Stimulated activated naive CD8-positive, alpha-beta T cell treated with anti-CD3 and anti-CD28 coated beads, Interleukin-15, Interleukin-2, amounts not matched to agents 100 U/mL and 50 U/mL, for 24 hours (primary cell): ENCODE results near the gene ATP8A1.

ENCODE experiments used
- ATAC-seq: fragments of 150-1000 bp; cut with Tn5 transposase; one replicate; pipeline ENCODE4 v1.10.0; 2021
- DNase-seq: peaks from one replicate; pipeline ENCODE4 v3.0.0; 2021

Gene ATP8A1

GRCh38 chr4:42625329-42625728, 31.6 kb downstream of the ATP8A1 start:
- ATAC-seq, result no peak
- DNase-seq, result no peak

- DNase-seq (no peak), ATAC-seq (no peak)
Observed at GRCh38 chr4:42624551-42624950, 32.4 kb downstream of the ATP8A1 start.

- ATAC-seq (no peak), DNase-seq (no peak)
Observed at GRCh38 chr4:42618023-42618422, 38.9 kb downstream of the ATP8A1 start.

- ATAC-seq, result no peak
- DNase-seq, result no peak
Observed at GRCh38 chr4:42617030-42617429, 39.9 kb downstream of the ATP8A1 start.

GRCh38 chr4:42616572-42616971, 40.3 kb downstream of the ATP8A1 start:
- no peak for ATAC-seq
- no peak for DNase-seq

- no peak for DNase-seq
- ATAC-seq, result no peak
Observed at GRCh38 chr4:42615131-42615763, 41.7 kb downstream of the ATP8A1 start.

- no peak for ATAC-seq
- no peak for DNase-seq
Observed at GRCh38 chr4:42612898-42613297, 44.0 kb downstream of the ATP8A1 start.

- DNase-seq (no peak), ATAC-seq (no peak)
Observed at GRCh38 chr4:42610941-42611340, 46.0 kb downstream of the ATP8A1 start.

- DNase-seq (no peak), ATAC-seq (peak; percentile 52)
Observed at GRCh38 chr4:42609051-42609450, 47.9 kb downstream of the ATP8A1 start.

GRCh38 chr4:42608551-42608950, 48.4 kb downstream of the ATP8A1 start:
- ATAC-seq (peak; percentile 62), DNase-seq (no peak)

- ATAC-seq (no peak), DNase-seq (no peak)
Observed at GRCh38 chr4:42607011-42607726, 49.7 kb downstream of the ATP8A1 start.

- no peak for DNase-seq
Observed at GRCh38 chr4:42605264-42605663, 51.6 kb downstream of the ATP8A1 start.

GRCh38 chr4:42603862-42604261, 53.0 kb downstream of the ATP8A1 start:
- DNase-seq (no peak), ATAC-seq (no peak)

More at GRCh38 chr4:42605264-42605663, 51.6 kb downstream of the ATP8A1 start:
- no peak for ATAC-seq

GRCh38 chr4:42600578-42600977, 56.3 kb downstream of the ATP8A1 start:
- no peak for ATAC-seq
- DNase-seq, result no peak

- DNase-seq (no peak), ATAC-seq (no peak)
Observed at GRCh38 chr4:42596918-42597317, 60.0 kb downstream of the ATP8A1 start.

GRCh38 chr4:42594888-42595287, 62.0 kb downstream of the ATP8A1 start:
- no peak for DNase-seq
- no peak for ATAC-seq

- no peak for DNase-seq
- no peak for ATAC-seq
Observed at GRCh38 chr4:42588909-42589308, 68.0 kb downstream of the ATP8A1 start.

GRCh38 chr4:42586775-42587174, 70.1 kb downstream of the ATP8A1 start:
- no peak for ATAC-seq
- DNase-seq, result no peak

GRCh38 chr4:42579903-42580302, 77.0 kb downstream of the ATP8A1 start:
- ATAC-seq (peak; percentile 97), DNase-seq (no peak)

- DNase-seq (no peak), ATAC-seq (no peak)
Observed at GRCh38 chr4:42578187-42578586, 78.7 kb downstream of the ATP8A1 start.

- DNase-seq (no peak), ATAC-seq (no peak)
Observed at GRCh38 chr4:42574870-42575430, 82.0 kb downstream of the ATP8A1 start.

GRCh38 chr4:42573249-42573648, 83.7 kb downstream of the ATP8A1 start:
- ATAC-seq (no peak), DNase-seq (no peak)

GRCh38 chr4:42570221-42570620, 86.7 kb downstream of the ATP8A1 start:
- ATAC-seq (no peak), DNase-seq (no peak)
